HEK293 (cell line): ENCODE results near the gene ZNF652.

ENCODE experiments used
- CTCF ChIA-PET: fragments of 350-600 bp; formaldehyde crosslinking; extraction: SDS; loops from one replicate; lab custom pipeline; 2021; ENCODE audit warnings: antibody characterized with exemption; lab: Yijun Ruan, JAX
- POLR2A ChIA-PET: fragments of 300-600 bp; formaldehyde crosslinking; extraction: SDS; loops from one replicate; lab custom pipeline; 2020; ENCODE audit warnings: antibody characterized with exemption, inconsistent platforms; lab: Yijun Ruan, JAX
- H3K27ac ChIP-seq: fragments of 200-500 bp; sonication (Bioruptor generic); 2 replicates; pipeline ENCODE4 v1.5.1; 2014; ENCODE audit warnings: low read depth, low read length, control low read depth, inconsistent platforms; ENCODE audit errors: extremely low read depth
- H3K36me3 ChIP-seq, 2 experiments: fragments of 200-500 bp in 1 of 2; sonication (Bioruptor generic) in 1 of 2; 1 replicate in 1 of 2; 2 replicates in 1 of 2; pipeline ENCODE4 v1.5.1; 2014 to 2017; ENCODE audit warnings: inconsistent platforms in 2 of 2, low read length in 2 of 2; ENCODE audit not compliant: control insufficient read depth in 2 of 2, insufficient read depth in 1 of 2
- H3K4me1 ChIP-seq: fragments of 200-500 bp; sonication (Bioruptor generic); 2 replicates; pipeline ENCODE4 v1.5.1; 2014; ENCODE audit warnings: mild to moderate bottlenecking, low read length, inconsistent platforms; ENCODE audit not compliant: control insufficient read depth, insufficient read depth
- H3K4me3 ChIP-seq: 2 replicates; pipeline ENCODE4 v1.5.1; 2011; ENCODE audit warnings: low read depth, mild to moderate bottlenecking, control low read depth, low read length, moderate library complexity
- H3K9me3 ChIP-seq: fragments of 200-500 bp; sonication (Bioruptor generic); 2 replicates; pipeline ENCODE4 v1.5.1; 2014; ENCODE audit warnings: low read depth, low read length, inconsistent platforms; ENCODE audit not compliant: control insufficient read depth, insufficient read depth
- BCL6B ChIP-seq: fragments of 450-650 bp; formaldehyde crosslinking; IDR thresholded peaks from 2 replicates; pipeline ENCODE4 v1.5.1; 2017; ENCODE audit warnings: missing biosample characterization, missing genetic modification characterization
- GLI4 ChIP-seq: fragments of 450-650 bp; formaldehyde crosslinking; IDR thresholded peaks from 2 replicates; pipeline ENCODE4 v1.5.1; 2016; ENCODE audit warnings: missing biosample characterization, missing genetic modification characterization
- KLF10 ChIP-seq: fragments of 450-650 bp; IDR thresholded peaks from 2 replicates; pipeline ENCODE4 v1.5.1; 2018; ENCODE audit warnings: missing biosample characterization, mild to moderate bottlenecking, missing genetic modification characterization
- KLF8 ChIP-seq: fragments of 450-650 bp; formaldehyde crosslinking; IDR thresholded peaks from 2 replicates; pipeline ENCODE4 v1.5.1; 2016; ENCODE audit warnings: missing biosample characterization, missing genetic modification characterization
- MYNN ChIP-seq: fragments of 450-650 bp; formaldehyde crosslinking; IDR thresholded peaks from 2 replicates; pipeline ENCODE4 v1.5.1; 2016; ENCODE audit warnings: missing biosample characterization, missing genetic modification characterization, borderline replicate concordance
- ZBTB26 ChIP-seq: fragments of 450-650 bp; formaldehyde crosslinking; optimal IDR thresholded peaks from 2 replicates; pipeline ENCODE3; 2016; ENCODE audit warnings: missing biosample characterization, mild to moderate bottlenecking, missing genetic modification characterization
- ZNF114 ChIP-seq: fragments of 450-650 bp; formaldehyde crosslinking; IDR thresholded peaks from 2 replicates; pipeline ENCODE4 v1.5.0; 2017; ENCODE audit warnings: missing biosample characterization, missing genetic modification characterization
- ZNF133 ChIP-seq: fragments of 450-650 bp; formaldehyde crosslinking; IDR thresholded peaks from 2 replicates; pipeline ENCODE4 v1.5.1; 2016; ENCODE audit warnings: missing biosample characterization, missing genetic modification characterization
- ZNF138 ChIP-seq: fragments of 450-650 bp; formaldehyde crosslinking; IDR thresholded peaks from 2 replicates; pipeline ENCODE4 v1.5.1; 2016; ENCODE audit warnings: missing biosample characterization, missing genetic modification characterization, borderline replicate concordance
- ZNF19 ChIP-seq: fragments of 450-650 bp; formaldehyde crosslinking; IDR thresholded peaks from 2 replicates; pipeline ENCODE4; 2016; ENCODE audit warnings: missing biosample characterization, missing genetic modification characterization, low read depth
- ZNF37A ChIP-seq: fragments of 450-650 bp; IDR thresholded peaks from 2 replicates; pipeline ENCODE4 v1.5.1; 2018; ENCODE audit warnings: missing biosample characterization, missing genetic modification characterization
- ZNF600 ChIP-seq: fragments of 450-650 bp; formaldehyde crosslinking; IDR thresholded peaks from 2 replicates; pipeline ENCODE4 v1.5.1; 2016; ENCODE audit warnings: missing biosample characterization, missing genetic modification characterization
- ZSCAN5A ChIP-seq: fragments of 450-650 bp; formaldehyde crosslinking; IDR thresholded peaks from 2 replicates; pipeline ENCODE4 v1.5.1; 2016; ENCODE audit warnings: missing biosample characterization, missing genetic modification characterization
- TF ChIP-seq, protein P1 (sequence below): fragments of 450-650 bp; formaldehyde crosslinking; IDR thresholded peaks from 2 replicates; pipeline ENCODE4 v1.5.1; 2017; ENCODE audit warnings: missing biosample characterization, mild to moderate bottlenecking, missing genetic modification characterization, moderate library complexity
- TF ChIP-seq, protein P2 (sequence below): fragments of 450-650 bp; formaldehyde crosslinking; IDR thresholded peaks from 2 replicates; pipeline ENCODE4 v1.5.1; 2016; ENCODE audit warnings: missing biosample characterization, missing genetic modification characterization, borderline replicate concordance
- TF ChIP-seq, protein P3 (sequence below): fragments of 450-650 bp; formaldehyde crosslinking; IDR thresholded peaks from 2 replicates; pipeline ENCODE4 v1.5.1; 2016; ENCODE audit warnings: missing biosample characterization, missing genetic modification characterization

The ZNF652 gene

GRCh38 chr17:49292901-49293300 is 69.1 kb downstream of the ZNF652 start:
- Histone ChIP-seq H3K9me3 (no peaks in the 10 kb centered on the region), H3K27ac (no peak overlapping the region)
- ChIA-PET CTCF (interaction anchor here (0.5 to 1.7 kb wide), 5 partner anchors 45 to 265 kb away, joined by 3 to 4 read pairs (median 3); no protein-coding TSS in a partner anchor), POLR2A (no interaction called here)
- no peak for TF ChIP-seq ZNF600 (tag by site-specific recombination)
- TF ChIP-seq MYNN, result no peak
- TF ChIP-seq, protein P1, sequence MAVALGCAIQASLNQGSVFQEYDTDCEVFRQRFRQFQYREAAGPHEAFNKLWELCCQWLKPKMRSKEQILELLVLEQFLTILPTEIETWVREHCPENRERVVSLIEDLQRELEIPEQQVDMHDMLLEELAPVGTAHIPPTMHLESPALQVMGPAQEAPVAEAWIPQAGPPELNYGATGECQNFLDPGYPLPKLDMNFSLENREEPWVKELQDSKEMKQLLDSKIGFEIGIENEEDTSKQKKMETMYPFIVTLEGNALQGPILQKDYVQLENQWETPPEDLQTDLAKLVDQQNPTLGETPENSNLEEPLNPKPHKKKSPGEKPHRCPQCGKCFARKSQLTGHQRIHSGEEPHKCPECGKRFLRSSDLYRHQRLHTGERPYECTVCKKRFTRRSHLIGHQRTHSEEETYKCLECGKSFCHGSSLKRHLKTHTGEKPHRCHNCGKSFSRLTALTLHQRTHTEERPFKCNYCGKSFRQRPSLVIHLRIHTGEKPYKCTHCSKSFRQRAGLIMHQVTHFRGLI (tag by site-specific recombination), result no peak
- TF ChIP-seq, protein P2, sequence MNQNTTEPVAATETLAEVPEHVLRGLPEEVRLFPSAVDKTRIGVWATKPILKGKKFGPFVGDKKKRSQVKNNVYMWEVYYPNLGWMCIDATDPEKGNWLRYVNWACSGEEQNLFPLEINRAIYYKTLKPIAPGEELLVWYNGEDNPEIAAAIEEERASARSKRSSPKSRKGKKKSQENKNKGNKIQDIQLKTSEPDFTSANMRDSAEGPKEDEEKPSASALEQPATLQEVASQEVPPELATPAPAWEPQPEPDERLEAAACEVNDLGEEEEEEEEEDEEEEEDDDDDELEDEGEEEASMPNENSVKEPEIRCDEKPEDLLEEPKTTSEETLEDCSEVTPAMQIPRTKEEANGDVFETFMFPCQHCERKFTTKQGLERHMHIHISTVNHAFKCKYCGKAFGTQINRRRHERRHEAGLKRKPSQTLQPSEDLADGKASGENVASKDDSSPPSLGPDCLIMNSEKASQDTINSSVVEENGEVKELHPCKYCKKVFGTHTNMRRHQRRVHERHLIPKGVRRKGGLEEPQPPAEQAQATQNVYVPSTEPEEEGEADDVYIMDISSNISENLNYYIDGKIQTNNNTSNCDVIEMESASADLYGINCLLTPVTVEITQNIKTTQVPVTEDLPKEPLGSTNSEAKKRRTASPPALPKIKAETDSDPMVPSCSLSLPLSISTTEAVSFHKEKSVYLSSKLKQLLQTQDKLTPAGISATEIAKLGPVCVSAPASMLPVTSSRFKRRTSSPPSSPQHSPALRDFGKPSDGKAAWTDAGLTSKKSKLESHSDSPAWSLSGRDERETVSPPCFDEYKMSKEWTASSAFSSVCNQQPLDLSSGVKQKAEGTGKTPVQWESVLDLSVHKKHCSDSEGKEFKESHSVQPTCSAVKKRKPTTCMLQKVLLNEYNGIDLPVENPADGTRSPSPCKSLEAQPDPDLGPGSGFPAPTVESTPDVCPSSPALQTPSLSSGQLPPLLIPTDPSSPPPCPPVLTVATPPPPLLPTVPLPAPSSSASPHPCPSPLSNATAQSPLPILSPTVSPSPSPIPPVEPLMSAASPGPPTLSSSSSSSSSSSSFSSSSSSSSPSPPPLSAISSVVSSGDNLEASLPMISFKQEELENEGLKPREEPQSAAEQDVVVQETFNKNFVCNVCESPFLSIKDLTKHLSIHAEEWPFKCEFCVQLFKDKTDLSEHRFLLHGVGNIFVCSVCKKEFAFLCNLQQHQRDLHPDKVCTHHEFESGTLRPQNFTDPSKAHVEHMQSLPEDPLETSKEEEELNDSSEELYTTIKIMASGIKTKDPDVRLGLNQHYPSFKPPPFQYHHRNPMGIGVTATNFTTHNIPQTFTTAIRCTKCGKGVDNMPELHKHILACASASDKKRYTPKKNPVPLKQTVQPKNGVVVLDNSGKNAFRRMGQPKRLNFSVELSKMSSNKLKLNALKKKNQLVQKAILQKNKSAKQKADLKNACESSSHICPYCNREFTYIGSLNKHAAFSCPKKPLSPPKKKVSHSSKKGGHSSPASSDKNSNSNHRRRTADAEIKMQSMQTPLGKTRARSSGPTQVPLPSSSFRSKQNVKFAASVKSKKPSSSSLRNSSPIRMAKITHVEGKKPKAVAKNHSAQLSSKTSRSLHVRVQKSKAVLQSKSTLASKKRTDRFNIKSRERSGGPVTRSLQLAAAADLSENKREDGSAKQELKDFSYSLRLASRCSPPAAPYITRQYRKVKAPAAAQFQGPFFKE (tag by site-specific recombination), result no peak
- no peak for TF ChIP-seq ZSCAN5A (tag by site-specific recombination)
- no peak for TF ChIP-seq KLF8 (tag by site-specific recombination)
- TF ChIP-seq, all 188 proteins: peak for 0
- peaks cover 7 to 26% of the 10 kb centered on the region in 2 experiments for H3K36me3 ChIP-seq
- peaks cover 2% of the 10 kb centered on the region; the same call in 1 of the 2 replicates for H3K4me1 ChIP-seq
- no peak overlapping the region for H3K4me3 ChIP-seq

DNA sequence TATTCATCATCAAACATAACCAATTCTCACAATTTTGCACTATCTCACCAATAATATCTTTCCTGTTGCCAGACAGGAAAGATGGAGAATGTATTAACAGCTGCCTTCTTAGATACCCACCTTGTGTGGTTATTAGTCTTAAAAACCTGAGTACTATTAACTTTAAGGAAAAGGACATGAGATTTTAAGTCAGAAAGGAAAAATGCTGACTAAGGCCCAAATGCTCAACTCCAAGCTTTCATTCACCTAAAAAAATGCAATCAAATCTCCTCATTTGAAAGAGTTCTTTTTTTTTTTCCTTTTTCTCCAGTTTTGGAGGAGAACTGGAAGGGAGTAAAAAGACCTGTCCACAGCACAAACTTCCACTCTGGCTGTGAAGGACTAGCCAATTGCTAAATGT is 70.1 kb downstream of the ZNF652 start:
- Histone ChIP-seq H3K4me3 (no peak overlapping the region), H3K36me3 (peaks cover 4 to 19% of the 10 kb centered on the region in 2 experiments; a peak in 2 of 3 replicates), H3K4me1 (peaks cover 2% of the 10 kb centered on the region; the same call in 1 of the 2 replicates), H3K27ac (no peak overlapping the region), H3K9me3 (no peaks in the 10 kb centered on the region)
- TF ChIP-seq ZNF138 (tag by site-specific recombination) (no peak), ZBTB26 (tag by site-specific recombination) (no peak)
- ChIA-PET POLR2A (no interaction called here), CTCF (interaction anchor here (0.6 to 3.8 kb wide), 17 partner anchors 10 to 337 kb away, joined by 3 to 30 read pairs (median 4); no protein-coding TSS in a partner anchor)

DNA sequence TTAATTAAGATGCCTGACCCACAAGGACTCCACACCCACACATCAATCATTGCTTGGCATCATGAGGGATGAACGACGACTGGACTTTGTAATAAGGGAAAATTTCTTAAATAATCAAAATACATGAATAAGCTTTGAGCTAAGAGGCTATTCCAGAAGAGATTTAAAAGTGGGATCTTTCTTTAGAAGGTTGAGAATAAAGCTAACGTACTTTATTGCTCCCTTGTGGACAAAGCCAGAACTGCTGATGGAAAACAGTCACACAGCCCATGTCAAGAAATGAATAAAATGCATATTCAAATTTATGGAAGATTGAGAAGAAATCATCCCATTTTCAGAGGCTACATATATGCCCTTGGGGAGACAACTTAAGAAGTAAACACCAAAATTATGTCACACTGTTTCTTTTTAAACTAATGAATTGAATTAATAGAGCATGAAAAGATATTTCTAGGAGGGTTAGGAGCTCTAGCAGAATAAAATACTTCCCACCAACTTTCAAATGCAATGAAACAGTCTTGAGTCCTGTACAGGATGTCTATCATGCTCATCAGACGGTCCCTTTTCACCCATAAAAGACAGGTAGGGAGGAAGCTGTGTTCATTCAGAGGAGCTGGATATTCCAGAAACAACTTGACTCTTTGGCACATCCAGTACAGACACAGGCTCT is 71.2 kb downstream of the ZNF652 start:
- no peaks in the 10 kb centered on the region for H3K9me3 ChIP-seq
- H3K4me3 ChIP-seq, result no peak overlapping the region
- peaks cover 4 to 19% of the 10 kb centered on the region in 2 experiments; a peak in 2 of 3 replicates for H3K36me3 ChIP-seq
- no peak overlapping the region for H3K27ac ChIP-seq
- H3K4me1 ChIP-seq, result peaks cover 2% of the 10 kb centered on the region; the same call in 1 of the 2 replicates
- POLR2A ChIA-PET, result interaction anchor here (0.6 to 1.1 kb wide), 2 partner anchors 31 to 34 kb away, joined by 3 read pairs; no protein-coding TSS in a partner anchor
- CTCF ChIA-PET, result interaction anchor here (0.5 to 3.8 kb wide), 43 partner anchors 9 to 707 kb away, joined by 3 to 30 read pairs (median 4); no protein-coding TSS in a partner anchor
- TF ChIP-seq GLI4 (tag by site-specific recombination) (no peak), ZNF37A (tag by site-specific recombination) (no peak), KLF10 (tag by site-specific recombination) (no peak), ZNF133 (tag by site-specific recombination) (no peak), ZNF114 (tag by site-specific recombination) (no peak), BCL6B (tag by site-specific recombination) (no peak), ZNF19 (tag by site-specific recombination) (no peak)
- TF ChIP-seq, protein P3, sequence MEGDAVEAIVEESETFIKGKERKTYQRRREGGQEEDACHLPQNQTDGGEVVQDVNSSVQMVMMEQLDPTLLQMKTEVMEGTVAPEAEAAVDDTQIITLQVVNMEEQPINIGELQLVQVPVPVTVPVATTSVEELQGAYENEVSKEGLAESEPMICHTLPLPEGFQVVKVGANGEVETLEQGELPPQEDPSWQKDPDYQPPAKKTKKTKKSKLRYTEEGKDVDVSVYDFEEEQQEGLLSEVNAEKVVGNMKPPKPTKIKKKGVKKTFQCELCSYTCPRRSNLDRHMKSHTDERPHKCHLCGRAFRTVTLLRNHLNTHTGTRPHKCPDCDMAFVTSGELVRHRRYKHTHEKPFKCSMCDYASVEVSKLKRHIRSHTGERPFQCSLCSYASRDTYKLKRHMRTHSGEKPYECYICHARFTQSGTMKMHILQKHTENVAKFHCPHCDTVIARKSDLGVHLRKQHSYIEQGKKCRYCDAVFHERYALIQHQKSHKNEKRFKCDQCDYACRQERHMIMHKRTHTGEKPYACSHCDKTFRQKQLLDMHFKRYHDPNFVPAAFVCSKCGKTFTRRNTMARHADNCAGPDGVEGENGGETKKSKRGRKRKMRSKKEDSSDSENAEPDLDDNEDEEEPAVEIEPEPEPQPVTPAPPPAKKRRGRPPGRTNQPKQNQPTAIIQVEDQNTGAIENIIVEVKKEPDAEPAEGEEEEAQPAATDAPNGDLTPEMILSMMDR (tag by site-specific recombination), result 0 out of 2 replicates have a peak, but pooled peaks have one; percentile 24
